ENCODE measurements around the gene DNPH1. TPM values are rescaled to one million over a fixed set of nuclear protein-coding genes. Genes with fewer than 3 reads are reported as not detected.

The DNPH1 gene
- total RNA-seq, 1 donor from 2014 or later = 31.5 TPM

DNA sequence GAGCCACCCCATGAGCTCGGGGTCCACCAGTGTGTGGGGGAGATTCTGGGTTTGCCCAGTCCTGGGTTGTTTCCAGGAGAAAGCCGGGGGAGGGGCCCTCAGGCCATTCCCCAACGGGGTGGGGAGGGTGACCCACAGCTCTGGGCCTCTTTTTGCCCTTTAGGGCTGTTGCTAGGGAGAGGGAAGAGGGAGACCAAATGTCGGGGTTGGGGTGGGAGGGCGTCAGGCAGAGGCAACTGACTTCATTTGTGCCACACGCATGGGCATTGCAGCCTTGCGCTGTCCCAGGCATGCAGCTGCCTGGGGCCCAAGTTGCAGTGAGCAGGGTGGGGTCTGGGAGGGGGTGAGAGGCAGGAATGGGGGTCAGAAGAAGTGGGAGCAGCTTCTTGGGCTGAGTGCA lies 49.2 kb downstream of the DNPH1 start:
- no peak for DNase-seq

DNA sequence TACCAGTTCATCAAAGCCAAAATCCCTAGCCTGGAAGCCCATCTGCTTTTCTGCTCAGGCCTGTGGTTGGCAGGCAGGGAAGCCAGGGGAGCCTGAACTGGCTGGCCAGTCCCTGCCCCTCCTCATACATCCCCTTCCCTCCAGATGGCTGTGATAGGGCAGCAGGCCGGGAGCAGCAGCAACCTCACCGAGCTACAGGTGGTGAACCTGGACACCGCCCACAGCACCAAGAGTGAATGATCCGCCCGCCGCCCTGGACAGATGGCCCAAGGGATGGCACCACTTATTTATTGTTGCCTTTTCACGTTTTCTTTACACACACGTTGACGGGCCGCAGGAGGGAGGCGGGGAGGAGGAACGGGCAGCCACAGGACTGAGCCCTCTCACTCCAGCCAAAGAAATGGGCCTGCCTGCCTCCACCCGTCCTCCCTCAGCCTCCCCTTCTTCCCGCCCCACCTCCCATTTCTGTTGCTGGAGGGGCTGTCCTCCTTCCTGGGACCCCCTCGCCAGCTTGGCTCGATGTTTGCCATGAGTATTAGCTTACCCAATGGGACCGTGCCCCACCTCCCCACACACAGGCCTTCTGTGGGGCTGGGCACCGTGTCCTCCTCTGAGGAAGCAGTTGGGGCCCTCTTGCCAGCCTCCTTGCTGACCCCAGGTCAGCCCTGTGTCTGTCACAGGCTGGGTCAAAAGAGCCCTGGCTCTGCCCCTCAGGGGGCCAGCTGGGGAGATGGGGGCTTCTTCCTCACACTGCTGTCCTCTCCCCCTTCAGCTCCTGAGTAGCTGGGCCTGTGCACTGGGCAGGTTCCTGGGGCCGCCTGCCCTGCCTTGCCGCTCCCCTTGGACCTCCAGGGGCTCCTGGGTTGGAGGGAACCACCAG lies 50.1 kb downstream of the DNPH1 start:
- DNase-seq = no peak

DNA sequence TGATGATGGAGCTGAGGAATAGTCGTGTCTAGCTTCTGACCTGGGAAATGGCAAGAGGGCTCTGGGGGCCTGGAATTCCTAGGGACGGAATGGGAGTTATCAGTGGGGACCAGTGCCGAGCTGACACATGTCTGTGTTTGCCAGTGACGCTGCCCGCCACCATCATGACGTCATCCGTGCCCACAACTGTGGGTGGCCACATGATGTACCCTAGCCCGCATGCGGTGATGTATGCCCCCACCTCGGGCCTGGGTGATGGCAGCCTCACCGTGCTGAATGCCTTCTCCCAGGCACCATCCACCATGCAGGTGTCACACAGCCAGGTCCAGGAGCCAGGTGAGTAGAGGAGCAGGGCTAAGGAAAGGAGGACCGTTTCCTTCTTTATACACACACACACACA lies 51.1 kb downstream of the DNPH1 start:
- DNase-seq = no peak

DNA sequence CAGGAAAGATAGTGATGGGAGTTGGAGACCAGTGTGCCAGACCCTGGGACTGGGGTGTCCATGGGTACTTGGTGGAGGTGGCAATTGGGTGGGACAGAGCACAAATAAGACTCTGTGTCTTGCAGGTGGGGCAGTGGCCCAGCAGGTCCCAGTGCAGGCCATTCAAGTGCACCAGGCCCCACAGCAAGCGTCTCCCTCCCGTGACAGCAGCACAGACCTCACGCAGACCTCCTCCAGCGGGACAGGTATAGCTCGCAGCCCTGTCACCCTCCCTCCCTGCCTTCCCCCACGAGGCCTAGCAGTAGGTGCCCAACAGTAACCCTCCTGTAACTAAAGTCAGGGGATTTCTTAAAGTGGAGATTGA lies 52.9 kb downstream of the DNPH1 start:
- no peak for DNase-seq

DNA sequence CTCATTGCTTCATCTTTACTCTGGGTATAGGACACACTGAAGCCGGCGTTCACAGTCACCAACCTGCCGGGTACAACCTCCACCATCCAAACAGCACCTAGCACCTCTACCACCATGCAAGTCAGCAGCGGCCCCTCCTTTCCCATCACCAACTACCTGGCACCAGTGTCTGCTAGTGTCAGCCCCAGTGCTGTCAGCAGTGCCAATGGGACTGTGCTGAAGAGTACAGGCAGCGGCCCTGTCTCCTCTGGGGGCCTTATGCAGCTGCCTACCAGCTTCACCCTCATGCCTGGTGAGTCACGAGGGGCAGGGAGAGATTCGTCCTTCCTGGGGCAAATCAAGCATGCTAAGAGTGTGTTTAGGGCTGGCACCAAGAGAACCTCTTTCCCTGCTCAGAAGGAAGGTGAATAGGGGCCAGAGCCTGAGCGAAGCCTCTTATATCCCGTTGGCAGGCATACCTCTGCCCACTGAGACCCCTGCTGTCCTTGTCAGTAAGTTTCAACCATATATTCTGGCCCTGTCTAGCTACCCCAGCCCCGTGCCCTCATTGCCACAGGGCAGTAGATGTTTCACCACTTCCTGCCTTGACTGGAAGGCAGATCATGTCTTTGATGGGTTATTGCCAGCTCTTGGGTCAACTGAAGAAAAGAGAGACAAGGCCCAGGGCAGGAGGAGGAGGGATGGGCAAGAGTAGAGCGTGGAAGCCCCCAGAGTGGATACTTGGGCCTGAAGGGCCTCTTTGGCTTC lies 53.4 kb downstream of the DNPH1 start:
- no peak for DNase-seq

Other genes starting within 250 kb of the DNPH1 start
- gene PPP2R5D, start 244.9 kb downstream of the DNPH1 start, total RNA-seq = 37.3 and 45.6 TPM in 2 replicates
- 33.6 and 52.9 TPM in 2 replicates for gene MEA1, start 215.5 kb downstream of the DNPH1 start, total RNA-seq
- 134 and 173 TPM in 2 replicates for gene KLHDC3, start 215.2 kb downstream of the DNPH1 start, total RNA-seq
- gene RRP36, start 207.9 kb downstream of the DNPH1 start, total RNA-seq = 100 and 147 TPM in 2 replicates
- gene CUL7, start 175.6 kb downstream of the DNPH1 start, total RNA-seq = 38.9 and 39.5 TPM in 2 replicates
- 18.5 and 19.4 TPM in 2 replicates for gene MRPL2, start 170.0 kb downstream of the DNPH1 start, total RNA-seq
- 17.3 and 19.9 TPM in 2 replicates for gene KLC4, start 169.8 kb downstream of the DNPH1 start, total RNA-seq
- gene PTK7, start 153.2 kb downstream of the DNPH1 start, total RNA-seq = 23.0 and 29.9 TPM in 2 replicates
- 16.5 and 19.7 TPM in 2 replicates for gene SRF, start 58.2 kb downstream of the DNPH1 start, total RNA-seq
- gene CUL9, start 47.3 kb downstream of the DNPH1 start, total RNA-seq = 25.9 and 33.8 TPM in 2 replicates
- 0.05 TPM in 1 of 2 replicates, not detected in the other for gene TTBK1, start 14.0 kb upstream of the DNPH1 start, total RNA-seq
- gene SLC22A7, start 68.8 kb upstream of the DNPH1 start, total RNA-seq = not detected in 2 replicates
- gene CRIP3, start 79.3 kb upstream of the DNPH1 start, total RNA-seq = 0.34 TPM in 1 of 2 replicates, not detected in the other
- 9.7 and 10.8 TPM in 2 replicates for gene ZNF318, start 140.2 kb upstream of the DNPH1 start, total RNA-seq
- gene ABCC10, start 198.1 kb upstream of the DNPH1 start, total RNA-seq = 19.2 and 22.0 TPM in 2 replicates
- gene DLK2, start 226.1 kb upstream of the DNPH1 start, total RNA-seq = 0.60 and 0.68 TPM in 2 replicates
- gene TJAP1, start 248.1 kb upstream of the DNPH1 start, total RNA-seq = 12.6 and 17.9 TPM in 2 replicates